Measurements from ENCODE around the gene ALKBH2. TPM values are rescaled to one million over a fixed set of nuclear protein-coding genes. Genes with fewer than 3 reads are reported as not detected.
A peak's percentile ranks its signal among the peaks of the same experiment; 100 is the strongest.

Gene ALKBH2
- total and polyA plus RNA-seq, 2 experiments from 2014 or later: 16.4 to 35.9 TPM

DNA sequence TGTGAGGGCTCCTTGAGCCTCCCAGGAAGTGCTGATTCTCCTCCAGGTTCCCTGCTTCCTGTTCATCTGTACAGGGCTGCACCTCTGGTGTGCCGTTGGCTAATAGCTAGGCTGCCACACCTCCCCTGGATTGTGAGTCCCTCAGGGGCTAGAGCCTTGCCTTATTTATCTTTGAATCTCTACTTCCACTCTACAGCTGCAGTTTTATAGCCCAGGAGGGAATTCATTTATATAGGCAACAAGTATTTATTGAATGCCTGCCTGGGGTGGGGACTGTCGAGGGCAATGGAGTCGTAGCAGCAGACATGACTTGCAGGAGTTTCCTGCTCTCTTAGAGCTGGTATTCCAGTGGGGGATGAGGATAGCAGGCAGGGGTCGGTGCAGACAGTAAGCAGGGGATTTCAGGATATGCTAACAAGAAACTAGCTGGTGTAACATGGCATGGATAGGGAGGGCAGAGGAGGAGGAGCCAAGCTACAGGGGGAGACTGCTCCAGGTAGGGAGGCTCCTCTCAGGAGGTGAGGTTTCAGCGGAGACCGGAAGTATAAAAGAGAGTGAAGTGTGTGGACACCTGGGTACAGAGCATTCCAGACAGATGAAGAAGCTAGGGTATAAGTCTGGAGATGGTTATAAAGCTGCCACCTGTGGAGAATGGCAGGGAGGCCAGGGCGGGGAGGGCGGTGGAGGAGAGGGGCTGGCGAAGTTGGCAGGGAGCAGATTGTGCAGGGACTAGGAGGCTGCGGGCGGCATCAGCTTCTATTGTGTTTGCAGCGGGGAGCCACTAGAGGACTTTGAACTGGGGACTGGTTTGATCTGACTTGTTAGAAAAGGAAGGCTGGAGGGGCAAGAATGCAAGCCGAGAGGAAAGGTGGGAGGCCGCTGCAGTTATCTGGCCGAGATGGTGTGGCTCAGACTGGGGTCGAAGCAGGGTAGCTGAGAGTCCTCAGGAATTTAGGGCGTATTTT is 23.7 kb downstream of the ALKBH2 start:
- peak overlapping the region; percentile 77 for H3K27ac Mint-ChIP-seq

More for the DNA sequence above, 23.7 kb downstream of the ALKBH2 start:
- TF ChIP-seq ZNF331 (CRISPR knock-in tag; IDR thresholded peaks at IDR 0.05; ENCODE audit: low read depth): no peak
- no peak for TF ChIP-seq EZH2phosphoT487 (IDR thresholded peaks at IDR 0.05; ENCODE audit: unreplicated experiment)
- TF ChIP-seq, protein P1, sequence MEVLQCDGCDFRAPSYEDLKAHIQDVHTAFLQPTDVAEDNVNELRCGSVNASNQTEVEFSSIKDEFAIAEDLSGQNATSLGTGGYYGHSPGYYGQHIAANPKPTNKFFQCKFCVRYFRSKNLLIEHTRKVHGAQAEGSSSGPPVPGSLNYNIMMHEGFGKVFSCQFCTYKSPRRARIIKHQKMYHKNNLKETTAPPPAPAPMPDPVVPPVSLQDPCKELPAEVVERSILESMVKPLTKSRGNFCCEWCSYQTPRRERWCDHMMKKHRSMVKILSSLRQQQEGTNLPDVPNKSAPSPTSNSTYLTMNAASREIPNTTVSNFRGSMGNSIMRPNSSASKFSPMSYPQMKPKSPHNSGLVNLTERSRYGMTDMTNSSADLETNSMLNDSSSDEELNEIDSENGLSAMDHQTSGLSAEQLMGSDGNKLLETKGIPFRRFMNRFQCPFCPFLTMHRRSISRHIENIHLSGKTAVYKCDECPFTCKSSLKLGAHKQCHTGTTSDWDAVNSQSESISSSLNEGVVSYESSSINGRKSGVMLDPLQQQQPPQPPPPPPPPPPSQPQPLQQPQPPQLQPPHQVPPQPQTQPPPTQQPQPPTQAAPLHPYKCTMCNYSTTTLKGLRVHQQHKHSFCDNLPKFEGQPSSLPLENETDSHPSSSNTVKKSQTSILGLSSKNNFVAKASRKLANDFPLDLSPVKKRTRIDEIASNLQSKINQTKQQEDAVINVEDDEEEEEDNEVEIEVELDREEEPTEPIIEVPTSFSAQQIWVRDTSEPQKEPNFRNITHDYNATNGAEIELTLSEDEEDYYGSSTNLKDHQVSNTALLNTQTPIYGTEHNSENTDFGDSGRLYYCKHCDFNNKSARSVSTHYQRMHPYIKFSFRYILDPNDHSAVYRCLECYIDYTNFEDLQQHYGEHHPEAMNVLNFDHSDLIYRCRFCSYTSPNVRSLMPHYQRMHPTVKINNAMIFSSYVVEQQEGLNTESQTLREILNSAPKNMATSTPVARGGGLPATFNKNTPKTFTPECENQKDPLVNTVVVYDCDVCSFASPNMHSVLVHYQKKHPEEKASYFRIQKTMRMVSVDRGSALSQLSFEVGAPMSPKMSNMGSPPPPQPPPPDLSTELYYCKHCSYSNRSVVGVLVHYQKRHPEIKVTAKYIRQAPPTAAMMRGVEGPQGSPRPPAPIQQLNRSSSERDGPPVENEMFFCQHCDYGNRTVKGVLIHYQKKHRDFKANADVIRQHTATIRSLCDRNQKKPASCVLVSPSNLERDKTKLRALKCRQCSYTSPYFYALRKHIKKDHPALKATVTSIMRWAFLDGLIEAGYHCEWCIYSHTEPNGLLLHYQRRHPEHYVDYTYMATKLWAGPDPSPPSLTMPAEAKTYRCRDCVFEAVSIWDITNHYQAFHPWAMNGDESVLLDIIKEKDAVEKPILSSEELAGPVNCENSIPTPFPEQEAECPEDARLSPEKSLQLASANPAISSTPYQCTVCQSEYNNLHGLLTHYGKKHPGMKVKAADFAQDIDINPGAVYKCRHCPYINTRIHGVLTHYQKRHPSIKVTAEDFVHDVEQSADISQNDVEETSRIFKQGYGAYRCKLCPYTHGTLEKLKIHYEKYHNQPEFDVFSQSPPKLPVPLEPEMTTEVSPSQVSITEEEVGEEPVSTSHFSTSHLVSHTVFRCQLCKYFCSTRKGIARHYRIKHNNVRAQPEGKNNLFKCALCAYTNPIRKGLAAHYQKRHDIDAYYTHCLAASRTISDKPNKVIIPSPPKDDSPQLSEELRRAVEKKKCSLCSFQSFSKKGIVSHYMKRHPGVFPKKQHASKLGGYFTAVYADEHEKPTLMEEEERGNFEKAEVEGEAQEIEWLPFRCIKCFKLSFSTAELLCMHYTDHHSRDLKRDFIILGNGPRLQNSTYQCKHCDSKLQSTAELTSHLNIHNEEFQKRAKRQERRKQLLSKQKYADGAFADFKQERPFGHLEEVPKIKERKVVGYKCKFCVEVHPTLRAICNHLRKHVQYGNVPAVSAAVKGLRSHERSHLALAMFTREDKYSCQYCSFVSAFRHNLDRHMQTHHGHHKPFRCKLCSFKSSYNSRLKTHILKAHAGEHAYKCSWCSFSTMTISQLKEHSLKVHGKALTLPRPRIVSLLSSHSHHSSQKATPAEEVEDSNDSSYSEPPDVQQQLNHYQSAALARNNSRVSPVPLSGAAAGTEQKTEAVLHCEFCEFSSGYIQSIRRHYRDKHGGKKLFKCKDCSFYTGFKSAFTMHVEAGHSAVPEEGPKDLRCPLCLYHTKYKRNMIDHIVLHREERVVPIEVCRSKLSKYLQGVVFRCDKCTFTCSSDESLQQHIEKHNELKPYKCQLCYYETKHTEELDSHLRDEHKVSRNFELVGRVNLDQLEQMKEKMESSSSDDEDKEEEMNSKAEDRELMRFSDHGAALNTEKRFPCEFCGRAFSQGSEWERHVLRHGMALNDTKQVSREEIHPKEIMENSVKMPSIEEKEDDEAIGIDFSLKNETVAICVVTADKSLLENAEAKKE (CRISPR knock-in tag; IDR thresholded peaks at IDR 0.05): no peak
- TF ChIP-seq, protein P2, sequence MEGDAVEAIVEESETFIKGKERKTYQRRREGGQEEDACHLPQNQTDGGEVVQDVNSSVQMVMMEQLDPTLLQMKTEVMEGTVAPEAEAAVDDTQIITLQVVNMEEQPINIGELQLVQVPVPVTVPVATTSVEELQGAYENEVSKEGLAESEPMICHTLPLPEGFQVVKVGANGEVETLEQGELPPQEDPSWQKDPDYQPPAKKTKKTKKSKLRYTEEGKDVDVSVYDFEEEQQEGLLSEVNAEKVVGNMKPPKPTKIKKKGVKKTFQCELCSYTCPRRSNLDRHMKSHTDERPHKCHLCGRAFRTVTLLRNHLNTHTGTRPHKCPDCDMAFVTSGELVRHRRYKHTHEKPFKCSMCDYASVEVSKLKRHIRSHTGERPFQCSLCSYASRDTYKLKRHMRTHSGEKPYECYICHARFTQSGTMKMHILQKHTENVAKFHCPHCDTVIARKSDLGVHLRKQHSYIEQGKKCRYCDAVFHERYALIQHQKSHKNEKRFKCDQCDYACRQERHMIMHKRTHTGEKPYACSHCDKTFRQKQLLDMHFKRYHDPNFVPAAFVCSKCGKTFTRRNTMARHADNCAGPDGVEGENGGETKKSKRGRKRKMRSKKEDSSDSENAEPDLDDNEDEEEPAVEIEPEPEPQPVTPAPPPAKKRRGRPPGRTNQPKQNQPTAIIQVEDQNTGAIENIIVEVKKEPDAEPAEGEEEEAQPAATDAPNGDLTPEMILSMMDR (conservative IDR thresholded peaks at IDR 0.05; ENCODE audit: low read depth in 2 of 2): no peak; a peak in 1 of 4 replicates
- TF ChIP-seq, protein P3, sequence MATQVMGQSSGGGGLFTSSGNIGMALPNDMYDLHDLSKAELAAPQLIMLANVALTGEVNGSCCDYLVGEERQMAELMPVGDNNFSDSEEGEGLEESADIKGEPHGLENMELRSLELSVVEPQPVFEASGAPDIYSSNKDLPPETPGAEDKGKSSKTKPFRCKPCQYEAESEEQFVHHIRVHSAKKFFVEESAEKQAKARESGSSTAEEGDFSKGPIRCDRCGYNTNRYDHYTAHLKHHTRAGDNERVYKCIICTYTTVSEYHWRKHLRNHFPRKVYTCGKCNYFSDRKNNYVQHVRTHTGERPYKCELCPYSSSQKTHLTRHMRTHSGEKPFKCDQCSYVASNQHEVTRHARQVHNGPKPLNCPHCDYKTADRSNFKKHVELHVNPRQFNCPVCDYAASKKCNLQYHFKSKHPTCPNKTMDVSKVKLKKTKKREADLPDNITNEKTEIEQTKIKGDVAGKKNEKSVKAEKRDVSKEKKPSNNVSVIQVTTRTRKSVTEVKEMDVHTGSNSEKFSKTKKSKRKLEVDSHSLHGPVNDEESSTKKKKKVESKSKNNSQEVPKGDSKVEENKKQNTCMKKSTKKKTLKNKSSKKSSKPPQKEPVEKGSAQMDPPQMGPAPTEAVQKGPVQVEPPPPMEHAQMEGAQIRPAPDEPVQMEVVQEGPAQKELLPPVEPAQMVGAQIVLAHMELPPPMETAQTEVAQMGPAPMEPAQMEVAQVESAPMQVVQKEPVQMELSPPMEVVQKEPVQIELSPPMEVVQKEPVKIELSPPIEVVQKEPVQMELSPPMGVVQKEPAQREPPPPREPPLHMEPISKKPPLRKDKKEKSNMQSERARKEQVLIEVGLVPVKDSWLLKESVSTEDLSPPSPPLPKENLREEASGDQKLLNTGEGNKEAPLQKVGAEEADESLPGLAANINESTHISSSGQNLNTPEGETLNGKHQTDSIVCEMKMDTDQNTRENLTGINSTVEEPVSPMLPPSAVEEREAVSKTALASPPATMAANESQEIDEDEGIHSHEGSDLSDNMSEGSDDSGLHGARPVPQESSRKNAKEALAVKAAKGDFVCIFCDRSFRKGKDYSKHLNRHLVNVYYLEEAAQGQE (IDR thresholded peaks at IDR 0.05; ENCODE audit: unreplicated experiment): no peak
- TF ChIP-seq, protein P4, sequence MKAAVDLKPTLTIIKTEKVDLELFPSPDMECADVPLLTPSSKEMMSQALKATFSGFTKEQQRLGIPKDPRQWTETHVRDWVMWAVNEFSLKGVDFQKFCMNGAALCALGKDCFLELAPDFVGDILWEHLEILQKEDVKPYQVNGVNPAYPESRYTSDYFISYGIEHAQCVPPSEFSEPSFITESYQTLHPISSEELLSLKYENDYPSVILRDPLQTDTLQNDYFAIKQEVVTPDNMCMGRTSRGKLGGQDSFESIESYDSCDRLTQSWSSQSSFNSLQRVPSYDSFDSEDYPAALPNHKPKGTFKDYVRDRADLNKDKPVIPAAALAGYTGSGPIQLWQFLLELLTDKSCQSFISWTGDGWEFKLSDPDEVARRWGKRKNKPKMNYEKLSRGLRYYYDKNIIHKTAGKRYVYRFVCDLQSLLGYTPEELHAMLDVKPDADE (IDR thresholded peaks at IDR 0.05): no peak
- TF ChIP-seq ZNF114 (CRISPR knock-in tag; IDR thresholded peaks at IDR 0.05): no peak
- no peak for TF ChIP-seq STAT1 (IDR thresholded peaks at IDR 0.05; ENCODE audit: unreplicated experiment)
- TF ChIP-seq POLR2AphosphoS5 (IDR thresholded peaks at IDR 0.05; ENCODE audit: low read depth): no peak
- TF ChIP-seq CREB1 (CRISPR knock-in tag; IDR thresholded peaks at IDR 0.05; ENCODE audit: low read depth): no peak
- TF ChIP-seq JUNB (IDR thresholded peaks at IDR 0.05; ENCODE audit: unreplicated experiment): no peak
- no peak for TF ChIP-seq EZH2 (IDR thresholded peaks at IDR 0.05; ENCODE audit: low read depth, unreplicated experiment)
- no peak for TF ChIP-seq NANOG (IDR thresholded peaks at IDR 0.05; ENCODE audit: borderline replicate concordance)
- Histone ChIP-seq H3K4me3 (no peak overlapping the region), H4K20me1 (replicated peaks; ENCODE audit: insufficient read depth) (no peaks in the 10 kb centered on the region), H3K9me2 (ENCODE audit: insufficient read depth) (no peaks in the 10 kb centered on the region), H3K79me2 (replicated peaks; ENCODE audit: insufficient read depth) (no peaks in the 10 kb centered on the region), H3K27ac (ENCODE audit: low read depth) (no peak overlapping the region), H3K27me3 (ENCODE audit: insufficient read depth) (no peaks in the 10 kb centered on the region), H2AFZ (peak overlapping the region; percentile 88), H3K4me1 (ENCODE audit: insufficient read depth) (peaks cover 6% of the 10 kb centered on the region), H3K4me2 (peak overlapping the region; percentile 48; the same call in 1 of the 2 replicates), H3K36me3 (ENCODE audit: insufficient read depth) (no peaks in the 10 kb centered on the region), H3F3A (replicated peaks; ENCODE audit: low read depth) (no peaks in the 10 kb centered on the region)
- DNase-seq (ENCODE audit: low spot score) (peak; percentile 69), ATAC-seq (peak; percentile 93)
- Mint-ChIP-seq H3K4me1 (peaks cover 19% of the 10 kb centered on the region), H3K9me3 (no peaks in the 10 kb centered on the region), H3K4me3 (peak overlapping the region; percentile 53), H3K27me3 (ENCODE audit: insufficient read depth, low read depth, poor library complexity) (no peaks in the 10 kb centered on the region), H3K36me3 (ENCODE audit: low read depth) (peaks cover under 1% of the 10 kb centered on the region; the same call in 2 of the 3 replicates)
